ENCODE results near the gene IGFN1. TPM values are rescaled to one million over a fixed set of nuclear protein-coding genes. Genes with fewer than 3 reads are reported as not detected.
"Not testable (repeated sequence)": the region's sequence is repeated elsewhere in the genome, so short reads cannot be mapped to it uniquely, and the experiment has no call there.

The IGFN1 gene
- total RNA-seq, 1 experiment from 2014 or later, result not detected

DNA sequence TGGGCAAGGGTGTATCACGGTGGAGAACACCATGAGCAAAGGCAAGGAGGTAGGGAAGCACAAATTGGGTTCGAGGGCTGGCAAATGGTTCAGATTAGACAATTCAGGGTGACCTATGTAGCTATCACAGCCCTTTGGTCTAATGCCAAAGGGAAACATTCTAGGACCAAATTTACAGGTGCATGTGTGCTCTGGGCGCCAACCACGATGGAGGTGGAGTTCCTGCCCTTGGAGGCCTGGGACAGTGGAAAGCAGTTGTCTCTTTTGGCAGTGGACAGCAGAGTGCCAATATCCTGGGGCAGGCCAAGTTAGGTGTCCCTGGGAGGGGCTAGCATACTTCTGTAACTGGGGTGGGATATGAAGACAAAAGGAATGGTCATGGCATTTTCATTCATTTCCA, 40.1 kb downstream of the IGFN1 start:
- TF ChIP-seq, protein P1, sequence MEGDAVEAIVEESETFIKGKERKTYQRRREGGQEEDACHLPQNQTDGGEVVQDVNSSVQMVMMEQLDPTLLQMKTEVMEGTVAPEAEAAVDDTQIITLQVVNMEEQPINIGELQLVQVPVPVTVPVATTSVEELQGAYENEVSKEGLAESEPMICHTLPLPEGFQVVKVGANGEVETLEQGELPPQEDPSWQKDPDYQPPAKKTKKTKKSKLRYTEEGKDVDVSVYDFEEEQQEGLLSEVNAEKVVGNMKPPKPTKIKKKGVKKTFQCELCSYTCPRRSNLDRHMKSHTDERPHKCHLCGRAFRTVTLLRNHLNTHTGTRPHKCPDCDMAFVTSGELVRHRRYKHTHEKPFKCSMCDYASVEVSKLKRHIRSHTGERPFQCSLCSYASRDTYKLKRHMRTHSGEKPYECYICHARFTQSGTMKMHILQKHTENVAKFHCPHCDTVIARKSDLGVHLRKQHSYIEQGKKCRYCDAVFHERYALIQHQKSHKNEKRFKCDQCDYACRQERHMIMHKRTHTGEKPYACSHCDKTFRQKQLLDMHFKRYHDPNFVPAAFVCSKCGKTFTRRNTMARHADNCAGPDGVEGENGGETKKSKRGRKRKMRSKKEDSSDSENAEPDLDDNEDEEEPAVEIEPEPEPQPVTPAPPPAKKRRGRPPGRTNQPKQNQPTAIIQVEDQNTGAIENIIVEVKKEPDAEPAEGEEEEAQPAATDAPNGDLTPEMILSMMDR (conservative IDR thresholded peaks at IDR 0.05), result no peak
- H2BK5ac ChIP-seq (ENCODE audit: insufficient read length, low read length), result no peak overlapping the region
- no peak overlapping the region for H2BK12ac ChIP-seq (ENCODE audit: insufficient read length, low read depth, low read length)
- H3K4me1 Mint-ChIP-seq, result peaks cover 8% of the 10 kb centered on the region in 2 experiments
- H3K4me2 ChIP-seq (ENCODE audit: insufficient read depth, insufficient read length, low read length), result no peak overlapping the region
- 0 out of 2 replicates have a peak, but pooled peaks cover 2% of the 10 kb centered on the region for H3K4me1 ChIP-seq (ENCODE audit: insufficient read depth, low read length)
- H3K23ac ChIP-seq (ENCODE audit: insufficient read length, low read depth, low read length), result no peak overlapping the region
- no peak overlapping the region for H4K8ac ChIP-seq (replicated peaks; ENCODE audit: insufficient read length, low read depth, low read length)
- no peak overlapping the region for H3K56ac ChIP-seq (ENCODE audit: insufficient read length, low read depth, low read length)
- no peak overlapping the region for H2AFZ ChIP-seq (ENCODE audit: low read length)
- no peak for DNase-seq
- H3K4me3 Mint-ChIP-seq, result no peak overlapping the region
- H3K9ac ChIP-seq (ENCODE audit: extremely low read depth, insufficient read length, low read length), result no peak overlapping the region
- no peak overlapping the region for H3K14ac ChIP-seq (ENCODE audit: insufficient read depth, low read length)
- H2BK15ac ChIP-seq (ENCODE audit: low read depth, low read length), result no peak overlapping the region
- H2BK20ac ChIP-seq (ENCODE audit: low read depth, low read length, poor library complexity, severe bottlenecking), result no peak overlapping the region
- no peak overlapping the region for H2BK120ac ChIP-seq (ENCODE audit: low read depth, low read length, poor library complexity, severe bottlenecking)
- no peaks in the 10 kb centered on the region for H4K20me1 ChIP-seq (ENCODE audit: control insufficient read depth, insufficient read depth, insufficient read length)
- H3K27me3 ChIP-seq (ENCODE audit: insufficient read depth, low read length), result peaks cover 2% of the 10 kb centered on the region; the same call in 1 of the 2 replicates
- H3K23me2 ChIP-seq (ENCODE audit: insufficient read length, low read depth, low read length, poor library complexity, severe bottlenecking), result no peaks in the 10 kb centered on the region
- no peaks in the 10 kb centered on the region for H3K9me3 ChIP-seq (ENCODE audit: control insufficient read depth, low read depth, low read length)
- H3T11ph ChIP-seq (ENCODE audit: low read length), result no peak overlapping the region
- peaks cover 12% of the 10 kb centered on the region for H3K27me3 Mint-ChIP-seq (ENCODE audit: low read depth)
- no CpG with 5 or more reads among the region's 4 CpGs for WGBS (ENCODE audit: extremely low coverage, insufficient read length, low lambda C conversion rate)
- H3K4ac ChIP-seq (ENCODE audit: low read depth, low read length), result no peak overlapping the region
- no peak overlapping the region for H4K91ac ChIP-seq (ENCODE audit: insufficient read length, low read depth, low read length)
- H3K18ac ChIP-seq (ENCODE audit: insufficient read length, low read depth, low read length), result no peak overlapping the region
- peaks cover 8 to 10% of the 10 kb centered on the region in 2 experiments for H3K9me3 Mint-ChIP-seq
- no peaks in the 10 kb centered on the region for H3K79me1 ChIP-seq (ENCODE audit: insufficient read depth, low read depth, low read length, poor library complexity, severe bottlenecking)
- no peak overlapping the region for H4K5ac ChIP-seq (ENCODE audit: insufficient read length, low read depth, low read length)
- H3K27ac ChIP-seq (ENCODE audit: insufficient read length, low read depth, low read length), result no peak overlapping the region
- no peak overlapping the region for H3K27ac Mint-ChIP-seq
- no peak overlapping the region for H2AK5ac ChIP-seq (ENCODE audit: insufficient read length, low read length)
- H3K79me2 ChIP-seq (ENCODE audit: insufficient read depth, low read length), result no peaks in the 10 kb centered on the region
- peaks cover 0 to 1% (median 0%) of the 10 kb centered on the region in 3 experiments; a peak in 1 of 7 replicates for H3K36me3 Mint-ChIP-seq (ENCODE audit: insufficient read depth in 1 of 3, low read depth in 3 of 3)

DNA sequence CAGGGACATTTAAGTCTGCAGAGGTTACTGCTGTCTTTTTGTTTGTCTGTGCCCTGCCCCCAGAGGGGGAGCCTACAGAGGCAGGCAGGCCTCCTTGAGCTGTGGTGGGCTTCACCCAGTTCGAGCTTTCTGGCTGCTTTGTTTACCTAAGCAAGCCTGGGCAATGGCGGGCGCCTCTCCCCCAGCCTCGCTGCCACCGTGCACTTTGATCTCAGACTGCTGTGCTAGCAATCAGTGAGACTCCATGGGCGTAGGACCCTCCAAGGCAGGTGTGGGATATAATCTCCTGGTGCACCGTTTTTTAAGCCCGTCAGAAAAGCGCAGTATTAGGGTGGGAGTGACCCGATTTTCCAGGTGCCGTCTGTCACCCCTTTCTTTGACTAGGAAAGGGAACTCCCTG, 49.0 kb downstream of the IGFN1 start:
- not testable (repeated sequence) for H3K4me2 ChIP-seq (ENCODE audit: insufficient read depth, insufficient read length, low read length); H3K23ac ChIP-seq (ENCODE audit: insufficient read length, low read depth, low read length); H3K23me2 ChIP-seq (ENCODE audit: insufficient read length, low read depth, low read length, poor library complexity, severe bottlenecking); H3K27ac ChIP-seq (ENCODE audit: insufficient read length, low read depth, low read length); H3K27me3 ChIP-seq (ENCODE audit: insufficient read depth, low read length); H3K79me1 ChIP-seq (ENCODE audit: insufficient read depth, low read depth, low read length, poor library complexity, severe bottlenecking); H2BK120ac ChIP-seq (ENCODE audit: low read depth, low read length, poor library complexity, severe bottlenecking); H2BK12ac ChIP-seq (ENCODE audit: insufficient read length, low read depth, low read length); H4K20me1 ChIP-seq (ENCODE audit: control insufficient read depth, insufficient read depth, insufficient read length); H3K9ac ChIP-seq (ENCODE audit: extremely low read depth, insufficient read length, low read length); H3K4me1 Mint-ChIP-seq; H2BK15ac ChIP-seq (ENCODE audit: low read depth, low read length); H3K4me3 Mint-ChIP-seq; H4K5ac ChIP-seq (ENCODE audit: insufficient read length, low read depth, low read length); H2BK5ac ChIP-seq (ENCODE audit: insufficient read length, low read length); H3K4ac ChIP-seq (ENCODE audit: low read depth, low read length); H3T11ph ChIP-seq (ENCODE audit: low read length); H3K27ac Mint-ChIP-seq; H3K79me2 ChIP-seq (ENCODE audit: insufficient read depth, low read length); H3K18ac ChIP-seq (ENCODE audit: insufficient read length, low read depth, low read length); DNase-seq; H3K56ac ChIP-seq (ENCODE audit: insufficient read length, low read depth, low read length); H4K91ac ChIP-seq (ENCODE audit: insufficient read length, low read depth, low read length); H4K8ac ChIP-seq (replicated peaks; ENCODE audit: insufficient read length, low read depth, low read length); H2AFZ ChIP-seq (ENCODE audit: low read length); H2AK5ac ChIP-seq (ENCODE audit: insufficient read length, low read length); H3K4me1 ChIP-seq (ENCODE audit: insufficient read depth, low read length); H3K14ac ChIP-seq (ENCODE audit: insufficient read depth, low read length); H3K9me3 ChIP-seq (ENCODE audit: control insufficient read depth, low read depth, low read length); H2BK20ac ChIP-seq (ENCODE audit: low read depth, low read length, poor library complexity, severe bottlenecking)
- Mint-ChIP-seq H3K36me3 (ENCODE audit: insufficient read depth in 1 of 3, low read depth in 3 of 3) (peaks cover 3 to 13% (median 7%) of the 10 kb centered on the region in 3 experiments; a peak in 5 of 7 replicates), H3K9me3 (peaks cover 20 to 23% of the 10 kb centered on the region in 2 experiments), H3K27me3 (ENCODE audit: low read depth) (peaks cover 16% of the 10 kb centered on the region)
- WGBS (ENCODE audit: extremely low coverage, insufficient read length, low lambda C conversion rate), result no CpG with 5 or more reads among the region's 11 CpGs
